HG02970 (cell line): ENCODE measurements around the gene REPS2.
A peak's percentile ranks its signal among the peaks of the same experiment; 100 is the strongest.

ENCODE experiments used
- ATAC-seq: cut with Tn5 transposase; IDR thresholded peaks from one replicate; pipeline ENCODE4 v1.9.1; 2021; ENCODE audit warnings: mild to moderate bottlenecking, moderate library complexity, moderate number of reproducible peaks; ENCODE audit not compliant: unreplicated experiment, low FRiP score

REPS2 gene

GRCh38 chrX:16946361-16946964, at the start of gene REPS2:
TSS of gene REPS2 (plus strand) at chrX:16946658. CDS start at chrX:16946862, 204 bp downstream.
- ATAC-seq, result peak; percentile 79

GRCh38 chrX:16897445-16897844, 49.0 kb upstream of the REPS2 start:
- ATAC-seq, result no peak

GRCh38 chrX:16903274-16904022, 43.0 kb upstream of the REPS2 start:
- ATAC-seq, result no peak

GRCh38 chrX:16910376-16910775, 36.1 kb upstream of the REPS2 start:
- no peak for ATAC-seq

- ATAC-seq, result no peak
These were observed 32.4 kb upstream of the REPS2 start for GRCh38 chrX:16914058-16914457.

- ATAC-seq, result no peak
These were observed 29.9 kb upstream of the REPS2 start for GRCh38 chrX:16916561-16916960.

- ATAC-seq, result no peak
These were observed 29.3 kb upstream of the REPS2 start for GRCh38 chrX:16917120-16917519.

- ATAC-seq, result no peak
These were observed 27.5 kb upstream of the REPS2 start for GRCh38 chrX:16918979-16919378.

- no peak for ATAC-seq
These were observed 26.4 kb upstream of the REPS2 start for GRCh38 chrX:16920075-16920474.

- no peak for ATAC-seq
These were observed 23.3 kb upstream of the REPS2 start for GRCh38 chrX:16923157-16923556.

- ATAC-seq, result no peak
These were observed 21.6 kb upstream of the REPS2 start for GRCh38 chrX:16924631-16925480.

- no peak for ATAC-seq
These were observed 16.1 kb upstream of the REPS2 start for GRCh38 chrX:16930392-16930791.

- no peak for ATAC-seq
These were observed 15.1 kb upstream of the REPS2 start for GRCh38 chrX:16931371-16931770.

GRCh38 chrX:16931855-16932575, 14.4 kb upstream of the REPS2 start:
- ATAC-seq, result no peak

GRCh38 chrX:16934185-16934584, 12.3 kb upstream of the REPS2 start:
- ATAC-seq, result no peak

GRCh38 chrX:16946971-16947562, 609 bp downstream of the REPS2 start:
- ATAC-seq, result peak; percentile 23

GRCh38 chrX:16950423-16950822, 4.0 kb downstream of the REPS2 start:
- no peak for ATAC-seq

- no peak for ATAC-seq
These were observed 7.3 kb downstream of the REPS2 start for GRCh38 chrX:16953606-16954211.

- ATAC-seq, result no peak
These were observed 11.3 kb downstream of the REPS2 start for GRCh38 chrX:16957751-16958150.

GRCh38 chrX:16958356-16958755, 11.9 kb downstream of the REPS2 start:
- ATAC-seq, result no peak
